Stimulated activated CD8-positive, alpha-beta memory T cell treated with anti-CD3 and anti-CD28 coated beads, Interleukin-4, amount 100 ng/mL, for 24 hours (primary cell): ENCODE measurements around the gene AKR1B15.

Experiments used
- DNase-seq: peaks from one replicate; pipeline ENCODE4 v3.0.0-alpha.2; 2020; ENCODE audit warnings: low read depth

Gene AKR1B15

DNA sequence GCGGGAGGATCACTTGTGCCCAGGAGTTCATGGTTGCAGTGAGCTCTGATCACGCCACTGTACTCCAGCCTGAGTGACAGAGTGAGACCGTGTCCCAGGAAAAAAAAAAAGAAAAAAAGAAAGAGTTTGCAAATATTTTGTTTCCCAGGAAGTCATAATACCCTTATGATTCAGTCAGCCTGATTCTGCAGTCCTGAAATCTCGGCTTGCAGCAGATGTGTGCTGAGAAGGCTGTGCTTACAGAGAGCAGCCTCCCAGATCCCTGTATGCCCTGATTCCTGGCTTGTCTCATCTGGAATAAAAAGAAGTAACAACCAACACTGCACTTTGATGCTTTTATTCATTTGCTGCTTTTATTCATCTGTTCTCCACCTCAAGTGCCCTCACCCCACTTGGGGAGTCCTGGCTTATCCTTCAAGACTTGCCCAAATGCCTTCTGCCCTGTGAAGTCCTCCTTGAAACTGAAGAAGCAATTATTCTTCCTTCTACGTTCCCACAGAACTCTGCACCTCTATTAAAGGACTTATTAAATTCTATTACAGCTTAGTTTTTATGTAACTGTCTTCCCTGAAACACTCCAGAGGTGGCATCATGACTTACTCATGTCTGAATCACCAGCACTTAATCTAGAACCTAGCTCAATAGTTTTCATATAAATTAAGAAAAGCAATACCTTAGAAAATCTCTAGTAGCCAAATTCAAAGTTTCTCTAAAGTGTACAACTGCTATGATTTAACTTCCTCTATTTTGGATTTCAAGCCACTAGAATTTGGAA lies 70.0 kb downstream of the AKR1B15 start:
- no peak for DNase-seq

DNA sequence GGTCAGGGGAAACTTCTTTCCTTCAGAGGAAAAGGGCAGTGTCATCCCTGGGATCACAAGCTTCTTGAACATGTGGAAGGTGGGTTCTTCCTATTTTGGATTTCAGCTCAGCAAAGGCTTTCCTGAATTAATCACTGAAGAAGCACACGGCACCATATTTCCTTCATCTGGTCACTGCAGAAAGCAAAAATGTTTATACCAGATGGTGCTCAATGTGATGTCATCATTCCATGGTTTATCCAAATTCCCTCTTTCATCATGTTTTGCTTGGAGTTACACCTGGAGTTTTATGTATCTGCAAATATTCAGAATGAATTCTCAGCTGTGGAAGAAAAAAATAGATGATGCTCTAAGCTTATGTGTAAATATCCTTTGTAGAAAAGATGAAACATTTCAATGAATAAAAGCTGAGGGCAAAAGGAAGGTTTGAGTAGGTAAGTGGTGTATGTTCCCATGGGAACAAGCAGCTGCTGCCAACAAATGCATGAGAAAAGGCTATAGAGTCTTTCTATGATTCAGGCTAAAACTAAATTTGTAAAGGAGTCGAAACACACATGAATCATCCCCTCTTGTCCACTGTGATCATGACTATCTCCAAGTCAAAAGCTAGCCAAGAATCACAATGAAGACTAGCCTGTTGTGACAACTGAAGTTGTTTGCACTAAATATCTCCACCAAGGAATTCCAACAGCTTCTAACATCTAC lies 70.9 kb downstream of the AKR1B15 start:
- DNase-seq, result no peak

DNA sequence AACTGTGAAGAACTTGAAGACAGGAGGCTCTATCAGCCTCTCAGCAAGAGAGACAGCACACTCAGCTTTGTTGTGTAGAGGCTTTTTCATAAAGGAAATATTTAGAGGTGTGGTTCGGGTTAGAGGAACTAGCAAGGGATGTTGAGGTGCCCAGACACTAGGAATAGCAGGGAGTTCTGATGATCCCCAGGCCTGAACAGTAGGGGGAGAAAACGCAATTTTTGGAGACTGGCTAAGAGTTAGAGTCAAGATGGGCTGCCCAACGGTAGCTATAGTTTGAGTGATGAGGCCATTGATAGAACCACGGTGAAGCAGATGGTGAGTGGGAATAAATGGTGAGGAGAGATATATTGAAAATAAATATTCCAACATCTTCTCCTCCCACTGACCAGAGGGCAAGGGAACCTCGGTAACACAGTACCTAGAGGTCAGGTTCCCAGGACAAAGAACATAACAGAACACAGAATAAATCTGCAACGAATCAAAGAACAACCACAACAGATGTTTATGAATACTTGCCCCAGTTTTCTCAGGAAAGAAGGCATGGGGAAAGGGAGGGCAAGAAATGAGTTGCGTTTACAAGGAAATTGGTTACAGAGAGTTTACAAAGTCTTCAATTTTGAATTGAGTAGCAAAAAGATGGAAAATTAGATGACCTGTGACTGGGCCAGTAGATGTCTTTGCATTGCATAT lies 73.5 kb downstream of the AKR1B15 start:
- DNase-seq, result no peak

DNA sequence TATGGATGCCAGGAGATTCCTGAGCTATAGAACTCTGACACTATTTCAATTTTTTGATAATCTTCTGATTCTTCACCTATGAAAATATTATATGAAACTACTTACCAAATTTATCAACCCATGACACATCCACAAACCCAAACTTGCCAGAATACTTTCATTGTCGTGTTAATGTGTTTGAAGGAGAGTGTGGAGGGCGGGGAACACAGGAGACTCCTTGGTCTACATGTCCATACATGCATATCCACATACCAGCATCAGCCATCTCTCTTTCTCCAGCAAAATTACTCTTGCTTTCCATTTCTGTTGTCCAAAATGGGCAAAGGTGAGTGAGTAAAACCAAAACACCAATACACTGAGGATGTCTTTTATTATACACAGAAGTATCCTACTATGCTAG lies 74.3 kb downstream of the AKR1B15 start:
- no peak for DNase-seq

DNA sequence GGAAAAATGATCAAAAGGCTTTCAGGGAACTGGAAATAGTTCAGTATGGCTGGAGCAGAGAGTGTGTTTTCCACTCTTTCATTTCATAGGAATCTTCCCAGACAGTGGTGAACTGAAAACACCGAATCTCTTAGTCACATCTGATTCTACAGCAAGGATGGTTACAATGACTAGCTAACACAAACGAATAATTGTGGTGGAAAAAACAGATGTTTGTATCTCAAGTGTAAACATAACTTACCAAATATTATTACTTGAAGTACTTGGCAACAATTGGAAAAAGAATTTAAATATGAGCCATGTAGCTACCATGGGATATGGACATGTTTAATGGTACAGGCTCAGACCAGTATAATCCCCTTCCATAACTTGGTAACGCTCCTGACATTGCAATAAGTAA lies 76.6 kb downstream of the AKR1B15 start:
- no peak for DNase-seq

DNA sequence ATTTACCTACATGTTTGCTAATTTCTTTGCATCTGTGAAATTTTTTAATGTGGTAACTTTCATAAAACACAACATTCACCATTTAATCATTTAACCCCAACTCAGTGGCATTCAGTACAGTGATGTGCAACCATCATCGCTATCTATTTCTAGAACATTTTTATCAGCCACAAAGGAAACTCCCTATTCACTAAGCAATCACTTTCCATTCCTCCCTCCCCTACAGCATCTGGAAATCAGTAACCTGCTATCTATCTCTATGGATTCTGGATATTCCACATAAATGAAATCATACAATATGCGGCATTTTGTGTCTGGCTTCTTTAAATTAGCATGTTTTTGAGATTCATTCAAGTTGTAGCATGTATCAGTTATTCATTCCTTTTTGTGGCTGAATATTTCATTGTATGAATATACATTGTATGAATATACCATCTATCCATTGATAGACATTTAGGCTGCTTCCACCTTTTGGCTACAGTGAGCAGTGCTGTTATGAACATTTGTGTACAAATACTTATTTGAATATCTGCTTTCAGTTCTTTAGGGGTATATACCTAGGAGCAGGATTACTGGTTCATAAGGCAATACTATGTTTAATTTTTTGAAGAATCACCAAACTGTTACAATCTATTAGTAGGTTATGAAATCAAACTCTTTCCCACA lies 78.3 kb downstream of the AKR1B15 start:
- DNase-seq, result no peak

DNA sequence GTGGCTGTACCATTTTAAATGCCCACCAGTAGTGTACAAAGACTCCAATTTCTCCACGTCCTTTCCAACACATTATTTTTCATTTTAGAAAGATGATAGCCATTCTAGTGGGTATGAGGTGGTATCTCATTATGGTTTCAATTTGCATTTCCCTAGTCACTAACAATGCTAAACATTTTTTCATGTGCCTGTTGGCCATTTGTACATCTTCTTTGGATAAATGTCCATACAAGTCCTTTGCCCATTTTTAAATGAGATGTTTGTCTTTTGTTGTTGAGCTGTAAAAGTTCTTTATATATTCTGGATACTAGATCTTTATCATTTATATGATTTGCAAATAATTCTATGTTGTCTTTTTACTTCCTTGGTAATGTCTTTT lies 78.9 kb downstream of the AKR1B15 start:
- no peak for DNase-seq

DNA sequence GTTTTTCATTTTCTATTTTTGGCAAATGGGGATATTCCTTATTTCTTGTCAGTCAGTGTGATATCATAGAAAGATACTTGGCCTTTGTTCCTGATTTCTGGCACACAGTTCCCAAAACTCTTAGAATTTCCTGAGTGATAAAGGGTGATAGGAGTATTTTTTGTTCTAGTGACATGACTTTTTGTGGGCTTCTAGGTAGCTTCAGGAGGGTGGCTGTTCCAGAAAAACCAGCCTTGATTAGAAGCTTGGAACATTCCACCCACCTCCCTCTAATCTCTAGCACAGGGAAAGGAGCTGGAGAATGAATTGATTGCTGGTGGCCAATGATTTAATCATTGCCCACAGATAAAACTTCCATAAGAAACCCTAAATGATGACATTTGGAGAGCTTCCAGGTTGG lies 80.5 kb downstream of the AKR1B15 start:
- no peak for DNase-seq
